PFSK-1 (cell line): ENCODE data around the gene UNC5C.

Experiments
- FOXP2 ChIP-seq: optimal IDR thresholded peaks from 2 replicates; pipeline ENCODE3; 2011; ENCODE audit warnings: borderline replicate concordance, control low read depth, inconsistent platforms; ENCODE audit not compliant: insufficient read depth; ENCODE audit errors: extremely low read length, extremely low read depth
- POLR2AphosphoS5 ChIP-seq: IDR thresholded peaks from 2 replicates; pipeline ENCODE4 v1.6.1; 2012; ENCODE audit warnings: low read depth, mild to moderate bottlenecking, control low read depth, low read length, moderate library complexity
- REST ChIP-seq, 2 experiments: IDR thresholded peaks; 2 replicates each; pipeline versions ENCODE4 v1.6.1 to v1.8.0; 2011 to 2012; ENCODE audit warnings: low read depth in 2 of 2, low read length in 2 of 2, control low read depth in 1 of 2, inconsistent platforms in 1 of 2, mild to moderate bottlenecking in 1 of 2, moderate library complexity in 1 of 2; ENCODE audit not compliant: insufficient read depth in 1 of 2
- SIN3A ChIP-seq: IDR thresholded peaks from 2 replicates; pipeline ENCODE4 v1.6.1; 2012; ENCODE audit warnings: mild to moderate bottlenecking, low read length, moderate library complexity, borderline replicate concordance; ENCODE audit not compliant: insufficient read depth
- TAF1 ChIP-seq: IDR thresholded peaks from 2 replicates; pipeline ENCODE4 v1.6.1; 2012; ENCODE audit warnings: low read length, control low read depth, borderline replicate concordance; ENCODE audit not compliant: insufficient read depth

Gene UNC5C

GRCh38 chr4:95290702-95291101, 258.1 kb downstream of the UNC5C start:
- TF ChIP-seq TAF1: no peak
- TF ChIP-seq SIN3A: no peak
- TF ChIP-seq REST (IDR thresholded peaks at IDR 0.05; ENCODE audit: insufficient read depth in 1 of 2, low read depth in 2 of 2, low read length in 2 of 2): no peak
- TF ChIP-seq POLR2AphosphoS5: no peak
- TF ChIP-seq FOXP2: no peak

- TF ChIP-seq POLR2AphosphoS5 (no peak), SIN3A (no peak), FOXP2 (no peak), REST (IDR thresholded peaks at IDR 0.05; ENCODE audit: insufficient read depth in 1 of 2, low read depth in 2 of 2, low read length in 2 of 2) (no peak), TAF1 (no peak)
These were observed 259.6 kb downstream of the UNC5C start for GRCh38 chr4:95289028-95289634.

GRCh38 chr4:95288552-95288951, 260.2 kb downstream of the UNC5C start:
- TF ChIP-seq TAF1 (no peak), FOXP2 (no peak)

GRCh38 chr4:95285797-95286196, 263.0 kb downstream of the UNC5C start:
- no peak for TF ChIP-seq FOXP2
- no peak for TF ChIP-seq SIN3A
- no peak for TF ChIP-seq REST (IDR thresholded peaks at IDR 0.05; ENCODE audit: insufficient read depth in 1 of 2, low read depth in 2 of 2, low read length in 2 of 2)
- TF ChIP-seq POLR2AphosphoS5: no peak
- no peak for TF ChIP-seq TAF1

- TF ChIP-seq REST (IDR thresholded peaks at IDR 0.05; ENCODE audit: insufficient read depth in 1 of 2, low read depth in 2 of 2, low read length in 2 of 2) (no peak), SIN3A (no peak), FOXP2 (no peak), POLR2AphosphoS5 (no peak), TAF1 (no peak)
These were observed 264.1 kb downstream of the UNC5C start for GRCh38 chr4:95284655-95285054.
